ENCODE measurements around the gene KCNMA1.

DNA sequence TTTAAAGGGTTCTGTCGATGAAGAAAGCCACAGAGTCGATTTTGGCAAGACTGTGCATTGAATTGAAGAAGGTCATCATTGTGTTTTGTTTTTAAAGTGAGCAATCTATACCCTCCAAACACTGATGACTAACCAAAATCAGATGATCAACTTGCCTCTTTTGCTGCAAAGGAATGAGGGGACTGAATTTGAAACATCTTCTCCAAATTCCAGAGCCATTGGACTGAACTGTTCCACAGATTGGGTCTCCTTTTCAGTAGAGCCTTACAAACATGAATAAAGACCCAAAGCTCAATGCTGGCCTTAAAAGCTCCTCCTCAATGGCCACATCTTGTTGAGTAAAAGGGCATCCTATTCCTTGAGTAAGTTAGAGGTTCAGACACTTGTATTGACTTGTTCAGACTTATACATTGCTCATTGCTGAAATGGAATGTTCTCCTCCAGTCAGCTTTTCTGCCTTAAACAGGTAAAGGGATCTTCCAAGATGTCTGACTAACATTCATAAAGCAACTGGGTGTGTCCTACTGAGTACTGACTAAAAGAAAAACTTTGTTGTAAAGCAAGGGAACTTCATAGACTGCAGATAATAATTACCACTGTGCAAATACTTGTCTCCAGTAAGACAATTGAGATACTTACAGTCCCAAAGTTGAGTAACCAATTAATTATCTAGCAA lies 630.6 kb downstream of the KCNMA1 start:
- TF ChIP-seq CTCF (IDR thresholded peaks at IDR 0.05) (no peak), POLR2A (IDR thresholded peaks at IDR 0.05) (no peak)
